ENCODE results near the gene PGS1.

The PGS1 gene

DNA sequence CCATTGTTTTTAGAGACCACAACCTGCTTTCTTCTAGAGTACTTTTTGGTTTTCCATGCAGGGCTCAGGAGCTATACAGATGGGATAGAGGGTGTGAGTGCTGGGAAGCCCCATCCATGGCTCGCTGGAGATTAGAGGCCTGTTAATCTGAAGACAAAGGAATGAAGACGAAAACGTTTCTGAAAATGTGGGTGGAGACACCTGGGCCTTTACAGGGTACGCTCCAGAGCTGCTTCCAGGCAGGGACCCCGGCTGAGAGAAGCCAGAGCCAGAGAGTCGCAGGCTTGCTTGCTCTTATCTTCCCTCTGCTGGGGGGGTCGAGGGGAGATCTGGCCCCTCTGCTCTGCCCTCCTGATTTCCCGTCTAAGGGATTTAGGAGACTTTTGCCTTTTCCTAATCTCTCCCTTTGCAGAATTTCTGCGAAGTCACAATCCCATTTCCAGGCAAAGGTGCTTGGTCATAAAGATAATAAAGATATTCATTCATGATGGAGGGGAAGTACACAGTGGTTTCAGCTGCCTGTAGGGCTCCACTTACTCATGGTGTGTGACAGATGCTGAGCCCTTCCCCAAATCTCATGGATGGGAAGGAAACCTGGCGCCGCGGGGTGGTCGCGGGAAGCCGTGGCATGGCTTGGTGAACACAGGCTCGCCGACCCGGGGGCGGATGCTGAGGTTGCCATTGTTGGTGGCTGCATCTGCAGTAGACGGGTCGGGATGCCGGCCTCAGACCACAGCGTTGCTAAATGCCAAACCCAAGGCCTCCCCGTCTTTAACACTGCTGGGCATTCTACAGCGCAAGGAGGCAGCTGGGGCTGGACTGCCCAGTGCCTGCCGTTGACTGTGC, 13.8 kb upstream of the PGS1 start:
- DNase-seq (ENCODE audit: low read depth in 2 of 2), result no peak
- TF ChIP-seq, protein P1, sequence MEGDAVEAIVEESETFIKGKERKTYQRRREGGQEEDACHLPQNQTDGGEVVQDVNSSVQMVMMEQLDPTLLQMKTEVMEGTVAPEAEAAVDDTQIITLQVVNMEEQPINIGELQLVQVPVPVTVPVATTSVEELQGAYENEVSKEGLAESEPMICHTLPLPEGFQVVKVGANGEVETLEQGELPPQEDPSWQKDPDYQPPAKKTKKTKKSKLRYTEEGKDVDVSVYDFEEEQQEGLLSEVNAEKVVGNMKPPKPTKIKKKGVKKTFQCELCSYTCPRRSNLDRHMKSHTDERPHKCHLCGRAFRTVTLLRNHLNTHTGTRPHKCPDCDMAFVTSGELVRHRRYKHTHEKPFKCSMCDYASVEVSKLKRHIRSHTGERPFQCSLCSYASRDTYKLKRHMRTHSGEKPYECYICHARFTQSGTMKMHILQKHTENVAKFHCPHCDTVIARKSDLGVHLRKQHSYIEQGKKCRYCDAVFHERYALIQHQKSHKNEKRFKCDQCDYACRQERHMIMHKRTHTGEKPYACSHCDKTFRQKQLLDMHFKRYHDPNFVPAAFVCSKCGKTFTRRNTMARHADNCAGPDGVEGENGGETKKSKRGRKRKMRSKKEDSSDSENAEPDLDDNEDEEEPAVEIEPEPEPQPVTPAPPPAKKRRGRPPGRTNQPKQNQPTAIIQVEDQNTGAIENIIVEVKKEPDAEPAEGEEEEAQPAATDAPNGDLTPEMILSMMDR (IDR thresholded peaks at IDR 0.05; ENCODE audit: low read depth, low read length), result no peak

DNA sequence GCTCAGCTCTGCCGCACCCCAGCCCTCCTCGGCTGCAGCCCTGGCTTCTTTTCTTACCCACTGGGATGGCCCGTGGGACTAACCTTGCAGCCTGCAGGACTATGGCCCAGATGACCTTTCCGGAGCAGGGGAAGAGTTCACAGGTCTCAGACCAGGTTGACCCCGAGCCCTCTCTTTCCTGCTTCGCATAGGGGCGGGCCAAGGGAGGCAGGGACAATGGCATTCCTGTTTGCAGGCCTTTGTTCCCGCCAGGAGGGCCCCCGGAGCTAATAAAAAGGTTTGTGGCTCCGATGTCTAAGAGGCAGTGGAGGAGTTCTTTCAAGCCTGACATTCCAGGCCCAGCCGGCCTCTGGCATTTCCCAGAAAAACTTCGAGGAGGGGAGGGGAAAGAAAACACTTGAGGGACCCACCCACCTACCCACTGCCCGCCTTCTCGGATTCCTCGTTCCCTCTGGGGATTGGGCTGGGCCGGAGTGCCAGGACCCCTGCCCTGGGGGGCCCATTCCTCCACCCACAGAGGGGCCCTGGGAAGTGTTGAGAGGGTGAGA, 12.8 kb upstream of the PGS1 start:
- no peak overlapping the region for H3K4me3 ChIP-seq (replicated peaks in 1 of 2; ENCODE audit: low read depth in 2 of 2, low read length in 2 of 2)
- TF ChIP-seq, protein P1 (IDR thresholded peaks at IDR 0.05; ENCODE audit: low read depth, low read length), result no peak
- peak in 1 of 2 donors; percentile 76 for DNase-seq (ENCODE audit: low read depth in 2 of 2)

More for the DNA sequence above, 13.8 kb upstream of the PGS1 start:
- no peak overlapping the region for H3K4me3 ChIP-seq (replicated peaks in 1 of 2; ENCODE audit: low read depth in 2 of 2, low read length in 2 of 2)

DNA sequence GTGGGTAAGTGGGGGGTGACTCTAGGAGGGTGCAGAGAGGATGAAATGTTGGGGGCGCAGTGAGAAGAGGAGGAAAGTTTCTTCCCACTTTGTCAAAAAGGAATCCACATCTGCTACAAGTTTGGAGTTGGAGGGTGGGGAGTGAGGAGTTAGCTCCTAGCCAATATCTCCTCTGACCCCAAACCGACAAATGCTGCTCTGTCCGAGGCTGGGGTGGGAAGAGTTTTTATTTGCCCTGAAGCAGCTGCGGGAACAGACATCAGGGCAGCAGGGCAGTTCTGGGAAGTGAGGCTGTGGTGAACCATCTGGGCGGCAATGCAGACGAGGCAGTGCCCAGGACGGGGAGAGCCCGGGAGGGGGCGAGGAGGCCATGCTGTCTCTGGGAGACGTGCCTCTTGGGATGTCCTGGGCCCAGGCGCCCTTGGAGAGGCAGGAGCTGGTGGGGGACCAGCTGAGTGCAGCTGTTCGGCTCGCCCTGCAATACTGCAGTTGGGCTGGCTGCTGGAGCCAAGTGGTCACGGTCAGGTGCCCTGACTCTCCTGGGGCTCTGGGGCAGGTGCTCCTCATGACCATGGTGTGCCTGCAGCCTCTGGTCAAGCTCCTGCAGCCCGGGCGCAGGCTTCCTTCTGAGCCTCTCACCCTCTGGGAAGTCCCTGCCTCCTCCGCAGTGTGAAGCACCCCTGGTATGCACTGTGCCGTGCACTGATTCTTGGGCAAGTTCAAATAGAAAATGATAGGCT, 12.2 kb upstream of the PGS1 start:
- DNase-seq (ENCODE audit: low read depth in 2 of 2), result no peak
- TF ChIP-seq, protein P1 (IDR thresholded peaks at IDR 0.05; ENCODE audit: low read depth, low read length), result no peak
- H3K4me3 ChIP-seq (replicated peaks in 1 of 2; ENCODE audit: low read depth in 2 of 2, low read length in 2 of 2), result no peak overlapping the region

DNA sequence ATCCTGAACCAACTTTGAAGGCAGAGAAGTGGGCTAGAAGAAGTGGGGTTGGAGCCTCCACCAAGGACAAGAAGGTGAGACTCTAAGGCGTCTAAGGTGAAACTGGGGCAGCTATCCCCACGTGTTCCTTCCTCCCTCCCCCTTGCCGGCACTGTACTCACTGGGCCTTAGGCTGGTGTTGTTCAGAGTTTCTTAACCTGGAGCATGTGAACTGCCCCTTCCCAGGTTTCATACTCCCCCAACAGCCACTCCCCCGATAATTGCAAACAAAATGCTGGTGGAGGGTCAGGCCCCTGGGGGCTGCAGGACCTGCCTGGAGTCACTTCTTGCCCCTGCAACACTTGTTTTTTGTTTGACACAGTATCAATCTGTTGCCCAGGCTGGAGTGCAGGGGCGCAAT, 11.3 kb upstream of the PGS1 start:
- H3K4me3 ChIP-seq (replicated peaks in 1 of 2; ENCODE audit: low read depth in 2 of 2, low read length in 2 of 2), result no peak overlapping the region
- DNase-seq (ENCODE audit: low read depth in 2 of 2), result no peak
- TF ChIP-seq, protein P1 (IDR thresholded peaks at IDR 0.05; ENCODE audit: low read depth, low read length), result no peak

DNA sequence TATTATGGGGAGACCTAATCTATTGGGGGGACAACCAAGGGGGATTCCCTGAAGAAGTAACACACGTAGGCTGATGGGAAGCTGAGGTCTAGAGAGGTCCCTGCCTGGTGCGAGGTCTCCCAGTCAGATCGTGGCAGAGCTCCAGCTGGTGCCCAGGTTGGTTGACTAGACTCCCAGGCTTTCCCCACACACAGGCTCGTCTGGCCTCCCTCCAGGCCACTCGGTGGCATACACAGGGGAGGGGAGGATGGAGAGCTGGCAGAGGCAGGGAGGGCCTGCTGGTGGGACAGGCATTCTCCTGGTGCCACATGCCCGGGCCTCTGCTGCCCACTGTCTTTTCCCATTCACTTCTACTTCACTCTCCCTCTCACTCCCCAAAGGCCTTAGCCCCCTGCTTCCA, 10.1 kb upstream of the PGS1 start:
- no peak for DNase-seq (ENCODE audit: low read depth in 2 of 2)
- TF ChIP-seq, protein P1 (IDR thresholded peaks at IDR 0.05; ENCODE audit: low read depth, low read length), result no peak
- H3K4me3 ChIP-seq (replicated peaks in 1 of 2; ENCODE audit: low read depth in 2 of 2, low read length in 2 of 2), result no peak overlapping the region

DNA sequence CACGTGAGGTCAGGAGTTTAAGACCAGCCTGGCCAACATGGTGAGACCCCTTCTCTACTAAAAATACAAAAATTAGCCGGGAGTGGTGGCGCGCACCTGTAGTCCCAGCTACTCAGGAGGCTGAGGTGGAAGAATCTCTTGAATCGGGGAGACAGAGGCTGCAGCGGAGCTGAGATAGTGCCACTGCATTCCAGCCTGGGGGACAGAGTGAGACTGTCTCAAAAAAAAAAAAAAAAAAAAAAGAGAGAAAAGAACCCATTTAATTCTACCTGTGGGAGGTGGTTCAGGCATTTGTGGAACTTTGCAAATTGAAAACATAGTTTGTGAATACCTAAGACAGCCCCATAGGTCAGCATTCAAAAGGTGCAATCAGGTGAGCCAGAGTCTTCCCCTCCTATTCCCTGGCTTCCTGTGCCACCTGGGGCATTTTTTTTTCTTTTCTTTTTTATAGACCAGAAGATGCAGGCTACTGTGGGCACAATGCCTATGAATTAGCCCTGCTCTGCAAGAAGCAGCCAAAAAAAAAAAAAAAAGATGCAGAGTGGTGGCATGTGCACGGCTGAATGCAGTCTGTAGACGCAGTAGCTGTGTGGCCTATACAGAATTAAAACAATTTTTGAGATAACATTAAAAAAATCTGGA, 9.5 kb upstream of the PGS1 start:
- no peak overlapping the region for H3K4me3 ChIP-seq (replicated peaks in 1 of 2; ENCODE audit: low read depth in 2 of 2, low read length in 2 of 2)
- TF ChIP-seq, protein P1 (IDR thresholded peaks at IDR 0.05; ENCODE audit: low read depth, low read length), result no peak
- no peak for DNase-seq (ENCODE audit: low read depth in 2 of 2)
